ENCODE results near the gene ENTPD7.

- TF ChIP-seq POLR2A (IDR thresholded peaks at IDR 0.05) (no peak), CTCF (IDR thresholded peaks at IDR 0.05) (no peak)
Observed at GRCh38 chr10:99656199-99657064, 2.9 kb upstream of the ENTPD7 start.
